Esophagus muscularis mucosa (tissue), 3 donors: ENCODE results near the gene ATP7B.

Experiments used
- CTCF ChIP-seq, 3 experiments: fragments of 200-600 bp in 2 of 3; fragments of 450-650 bp in 1 of 3; sonication (generic) in 2 of 3; IDR thresholded peaks; one replicate each; pipeline ENCODE4 v1.5.1; 2017 to 2019; ENCODE audit warnings: antibody characterized with exemption in 3 of 3, mild to moderate bottlenecking in 2 of 3, moderate library complexity in 1 of 3
- EP300 ChIP-seq: sonication (generic); formaldehyde crosslinking; IDR thresholded peaks from one replicate; pipeline ENCODE4 v1.6.1; 2017; ENCODE audit warnings: antibody characterized with exemption

- TF ChIP-seq CTCF (IDR thresholded peaks at IDR 0.05) = no peak
- no peak for TF ChIP-seq EP300
Measured at GRCh38 chr13:51996641-51997040, 14.6 kb downstream of the ATP7B start.
